TTC549 (cell line): ENCODE results near the gene EFEMP2.

ENCODE experiments used
- FAIRE-seq: peaks from 2 replicates; lab custom pipeline; 2012; peaks lifted over from hg19 to GRCh38; lab: Jason Lieb, UNC

The EFEMP2 gene

GRCh38 chr11:65865550-65866172 lies 6.9 kb downstream of the EFEMP2 start:
- no peak for FAIRE-seq

- FAIRE-seq, result no peak
Measured at GRCh38 chr11:65864706-65865471, 7.7 kb downstream of the EFEMP2 start.

DNA sequence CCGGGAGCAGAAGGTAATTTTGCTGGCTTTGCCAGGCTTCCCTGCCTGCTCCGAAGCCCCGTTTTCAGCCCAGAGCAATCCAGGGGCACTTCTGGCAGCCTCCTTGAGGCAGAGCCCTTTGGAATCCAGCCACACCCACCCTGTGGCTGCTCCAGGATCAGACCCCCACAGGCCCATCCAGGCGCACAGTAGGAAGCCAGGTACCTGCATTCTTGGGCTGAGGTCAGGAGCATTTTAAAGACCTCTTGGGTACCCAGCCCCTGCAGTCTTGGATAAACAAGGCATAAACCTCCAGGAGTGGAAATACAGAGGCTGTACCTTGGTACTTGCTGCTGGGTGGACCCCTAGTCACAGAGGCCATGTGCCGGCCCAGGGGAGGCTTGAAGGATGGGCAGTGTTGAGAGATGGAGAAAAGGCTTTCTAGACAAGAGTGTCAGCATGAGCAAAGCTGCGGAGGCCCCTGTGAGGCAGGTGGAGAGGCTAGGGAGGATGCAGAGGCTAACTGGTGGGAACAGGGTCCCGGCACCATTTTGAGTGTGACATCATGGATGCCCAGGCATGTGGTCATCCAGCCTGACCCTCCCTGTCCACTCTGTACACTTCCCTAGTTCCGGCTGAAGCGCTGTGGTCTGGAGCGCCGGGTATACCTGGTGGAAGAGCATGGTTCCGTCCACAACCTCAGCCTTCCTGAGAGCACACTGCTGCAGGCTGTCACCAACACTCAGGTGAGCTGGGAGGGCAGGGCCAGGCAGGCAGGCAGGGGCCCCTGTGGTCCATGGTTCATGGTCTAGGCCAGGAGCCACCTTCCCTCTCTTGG lies 8.5 kb downstream of the EFEMP2 start:
- no peak for FAIRE-seq

DNA sequence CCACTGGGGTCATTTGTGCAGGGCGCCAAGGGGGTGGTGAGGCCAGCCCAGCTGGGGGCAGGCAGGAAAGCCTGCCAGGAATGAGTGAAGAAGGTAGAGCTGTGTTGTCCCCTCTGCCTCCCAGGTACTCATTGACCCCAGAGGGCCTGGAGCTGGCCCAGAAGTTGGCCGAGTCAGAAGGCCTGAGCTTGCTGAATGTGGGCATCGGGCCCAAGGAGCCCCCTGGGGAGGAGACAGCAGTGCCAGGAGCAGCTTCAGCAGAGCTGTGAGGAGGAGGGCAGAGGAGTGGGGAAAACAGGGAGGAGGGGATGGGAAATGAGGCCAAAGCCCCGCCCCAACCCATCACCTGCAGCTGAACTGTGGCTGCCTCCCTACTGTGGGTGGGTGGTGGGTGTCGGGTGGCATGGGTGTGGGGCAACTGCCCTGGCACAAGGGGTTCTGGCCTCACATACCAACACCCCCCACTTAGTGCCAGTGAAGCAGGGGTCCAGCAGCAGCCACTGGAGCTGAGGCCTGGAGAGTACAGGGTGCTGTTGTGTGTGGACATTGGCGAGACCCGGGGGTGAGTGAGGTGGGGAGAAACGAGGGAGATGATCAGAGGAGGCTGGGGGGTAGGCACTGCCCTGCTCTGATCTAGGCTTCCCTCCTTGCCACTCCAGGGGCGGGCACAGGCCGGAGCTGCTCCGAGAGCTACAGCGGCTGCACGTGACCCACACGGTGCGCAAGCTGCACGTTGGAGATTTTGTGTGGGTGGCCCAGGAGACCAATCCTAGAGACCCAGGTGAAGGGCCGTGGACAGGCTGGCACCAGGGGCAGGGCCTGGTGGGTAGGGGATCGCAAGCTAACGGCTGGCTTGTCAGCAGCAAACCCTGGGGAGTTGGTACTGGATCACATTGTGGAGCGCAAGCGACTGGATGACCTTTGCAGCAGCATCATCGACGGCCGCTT lies 9.4 kb downstream of the EFEMP2 start:
- no peak for FAIRE-seq

DNA sequence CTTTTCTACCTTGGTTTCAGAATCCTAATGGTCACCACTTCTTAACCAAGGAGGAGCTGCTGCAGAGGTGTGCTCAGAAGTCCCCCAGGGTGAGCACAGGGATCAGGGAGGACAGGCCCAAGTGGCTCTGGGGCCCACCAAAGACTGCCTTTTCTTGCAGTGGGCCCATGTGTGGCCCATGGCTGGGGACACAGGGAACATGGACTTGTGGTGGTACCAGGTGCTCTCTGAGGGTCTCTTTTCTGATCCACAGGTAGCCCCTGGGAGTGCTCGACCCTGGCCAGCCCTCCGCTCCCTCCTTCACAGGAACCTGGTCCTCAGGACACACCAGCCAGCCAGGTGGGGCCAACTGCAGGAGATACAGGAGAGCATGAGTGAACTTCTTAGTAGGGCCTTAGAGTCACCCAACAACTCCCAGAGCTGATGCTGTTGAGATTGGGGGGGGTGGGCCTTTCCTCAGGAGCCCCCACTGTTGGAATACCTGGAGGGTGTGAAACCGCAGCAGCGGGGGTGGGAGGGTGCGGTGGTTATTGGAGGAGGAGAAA lies 10.3 kb downstream of the EFEMP2 start:
- no peak for FAIRE-seq

GRCh38 chr11:65861533-65862183 lies 10.9 kb downstream of the EFEMP2 start:
- FAIRE-seq, result no peak

GRCh38 chr11:65861165-65861505 lies 11.5 kb downstream of the EFEMP2 start:
- no peak for FAIRE-seq

DNA sequence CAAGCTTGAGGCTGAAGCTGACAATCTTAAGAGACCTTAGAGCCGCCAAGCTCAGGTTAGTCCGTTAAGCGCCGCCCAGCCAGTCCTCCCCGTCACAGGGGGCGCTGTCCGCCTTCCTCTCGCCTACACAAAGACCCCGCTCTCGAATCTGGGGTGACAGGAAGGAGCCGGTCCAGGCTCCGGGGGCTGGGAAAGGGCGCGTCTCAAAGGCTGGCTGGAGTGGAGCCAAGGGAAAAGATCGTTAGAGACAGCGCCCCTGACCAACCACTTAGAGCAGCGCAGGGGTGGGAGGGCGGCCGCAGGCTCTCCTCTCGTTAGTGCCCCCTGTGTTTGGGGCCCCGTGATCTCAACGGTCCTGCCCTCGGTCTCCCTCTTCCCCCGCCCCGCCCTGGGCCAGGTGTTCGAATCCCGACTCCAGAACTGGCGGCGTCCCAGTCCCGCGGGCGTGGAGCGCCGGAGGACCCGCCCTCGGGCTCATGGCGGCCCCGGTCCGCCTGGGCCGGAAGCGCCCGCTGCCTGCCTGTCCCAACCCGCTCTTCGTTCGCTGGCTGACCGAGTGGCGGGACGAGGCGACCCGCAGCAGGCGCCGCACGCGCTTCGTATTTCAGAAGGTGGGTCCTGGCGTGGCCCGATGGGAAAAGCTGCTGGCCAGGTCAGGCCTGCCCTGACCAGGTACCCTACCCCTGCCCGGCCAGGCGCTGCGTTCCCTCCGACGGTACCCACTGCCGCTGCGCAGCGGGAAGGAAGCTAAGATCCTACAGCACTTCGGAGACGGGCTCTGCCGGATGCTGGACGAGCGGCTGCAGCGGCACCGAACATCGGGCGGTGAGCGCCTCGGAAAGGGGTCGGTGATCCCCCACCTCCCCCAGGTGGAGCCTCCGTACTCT lies 12.1 kb downstream of the EFEMP2 start, which contains the start of gene MUS81:
MUS81 (plus strand) TSS at position 156 of the 887 bp plus-strand sequence; CDS start at position 477, 321 bp downstream.
- FAIRE-seq, result peak; percentile 70

- no peak for FAIRE-seq
Measured at GRCh38 chr11:65859812-65860277, 12.8 kb downstream of the EFEMP2 start.

GRCh38 chr11:65859095-65859811 lies 13.3 kb downstream of the EFEMP2 start:
- peak; percentile 81 for FAIRE-seq

- no peak for FAIRE-seq
Measured at GRCh38 chr11:65858681-65859087, 13.9 kb downstream of the EFEMP2 start.

GRCh38 chr11:65857853-65858680 lies 14.5 kb downstream of the EFEMP2 start, which contains the start of gene CFL1:
Gene CFL1 (minus strand): TSS chr11:65858180. CDS start chr11:65858099, 81 bp downstream.
- peak; percentile 77 for FAIRE-seq

- FAIRE-seq, result no peak
Measured at GRCh38 chr11:65857500-65857852, 15.1 kb downstream of the EFEMP2 start.

GRCh38 chr11:65856689-65857499 lies 15.7 kb downstream of the EFEMP2 start:
- FAIRE-seq, result no peak

- FAIRE-seq, result no peak
Measured at GRCh38 chr11:65855927-65856363, 16.7 kb downstream of the EFEMP2 start.

DNA sequence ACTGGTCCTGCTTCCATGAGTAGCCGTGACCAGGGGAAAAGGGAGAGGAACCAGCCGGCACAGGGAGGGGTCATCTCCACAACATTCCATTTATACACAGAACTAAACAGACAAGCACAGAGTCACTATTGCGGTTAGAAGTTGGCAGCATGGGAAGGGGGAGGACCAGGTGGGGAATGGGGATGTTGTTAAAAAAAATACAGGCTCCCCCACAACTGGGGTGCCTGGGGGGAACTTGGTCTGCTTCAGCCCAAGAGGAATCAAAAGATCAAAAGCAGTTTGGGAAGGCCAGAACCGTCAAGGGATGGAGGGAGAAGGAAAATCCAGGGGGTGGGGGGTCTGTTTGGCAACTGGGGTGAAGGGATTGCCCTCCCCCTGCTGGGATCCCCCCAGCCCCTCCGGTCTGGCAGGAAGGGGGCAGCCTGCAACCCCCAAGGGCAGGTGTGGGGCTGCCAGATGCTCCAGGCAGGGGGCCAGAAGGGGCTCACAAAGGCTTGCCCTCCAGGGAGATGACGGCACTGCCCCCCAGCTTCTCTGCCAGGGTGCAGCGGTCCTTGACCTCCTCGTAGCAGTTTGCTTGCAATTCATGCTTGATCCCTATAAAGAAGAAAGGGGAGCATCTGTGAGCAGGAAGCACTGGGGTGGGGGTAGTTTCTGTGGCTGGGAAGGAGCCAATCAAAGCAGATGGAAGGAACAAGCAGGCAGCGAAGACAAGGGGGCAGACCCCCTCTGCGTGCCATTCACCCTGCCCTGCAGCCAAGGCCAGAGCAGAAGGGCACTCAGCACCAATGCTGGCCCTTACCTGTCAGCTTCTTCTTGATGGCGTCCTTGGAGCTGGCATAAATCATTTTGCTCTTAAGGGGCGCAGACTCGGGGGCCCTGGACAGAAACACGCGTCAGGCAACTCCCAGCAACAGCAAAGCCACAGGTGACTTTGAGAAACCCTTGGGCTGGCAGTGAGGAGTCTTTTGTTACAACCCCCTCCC lies 17.5 kb downstream of the EFEMP2 start:
- no peak for FAIRE-seq
